Nephron (organoid): ENCODE measurements around the gene SCRN1.

Experiments used
- H3K27ac Mint-ChIP-seq, 3 experiments: 2 replicates each; pipeline ENCODE4 v1.8.0; 2020; ENCODE audit warnings: mixed read lengths in 3 of 3, mild to moderate bottlenecking in 2 of 3, moderate library complexity in 1 of 3
- H3K27me3 Mint-ChIP-seq: 2 replicates; pipeline ENCODE4 v1.8.0; 2021; ENCODE audit warnings: low read depth, mild to moderate bottlenecking, moderate library complexity, mixed read lengths
- H3K36me3 Mint-ChIP-seq: 2 replicates; pipeline ENCODE4 v1.8.0; 2020; ENCODE audit warnings: low read depth, mixed read lengths
- H3K4me1 Mint-ChIP-seq: 2 replicates; pipeline ENCODE4 v1.8.0; 2020; ENCODE audit warnings: mixed read lengths
- H3K4me3 Mint-ChIP-seq, 3 experiments: 2 replicates each; pipeline ENCODE4 v1.8.0; 2020; ENCODE audit warnings: mild to moderate bottlenecking in 3 of 3, mixed read lengths in 3 of 3, moderate library complexity in 2 of 3
- H3K9me3 Mint-ChIP-seq: 2 replicates; pipeline ENCODE4 v1.8.0; 2020; ENCODE audit warnings: mixed read lengths
- TF ChIP-seq, protein P1 (sequence below), 3 experiments: fragments of 200-600 bp; sonication (generic); IDR thresholded peaks; one replicate each; pipeline ENCODE4 v1.5.0; 2021; ENCODE audit warnings: antibody characterized with exemption in 3 of 3; ENCODE audit not compliant: unreplicated experiment in 3 of 3

Gene SCRN1

DNA sequence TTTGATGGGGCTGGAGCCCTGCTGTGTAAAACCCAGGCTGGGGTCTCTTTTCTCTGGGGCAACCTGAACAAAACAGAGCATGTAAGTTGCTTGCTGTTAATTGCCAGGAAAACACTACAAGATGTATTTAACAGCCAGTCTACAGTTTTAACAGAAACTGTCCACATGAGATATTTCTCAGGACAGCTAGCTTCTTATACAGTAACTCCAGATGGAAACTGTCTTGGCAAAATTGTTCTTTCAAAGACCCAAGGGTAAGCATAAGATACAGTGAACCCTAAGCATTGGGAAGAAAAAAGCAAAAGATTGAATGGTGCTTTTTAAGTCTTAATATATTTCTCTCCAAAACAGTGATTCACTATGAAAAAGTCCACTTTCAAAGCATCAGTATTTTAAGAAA, 28.9 kb upstream of the SCRN1 start:
- no peak overlapping the region for H3K27ac Mint-ChIP-seq
- no peak overlapping the region for H3K4me3 Mint-ChIP-seq
- peaks cover 7% of the 10 kb centered on the region for H3K4me1 Mint-ChIP-seq
- H3K27me3 Mint-ChIP-seq = no peaks in the 10 kb centered on the region
- TF ChIP-seq, protein P1, sequence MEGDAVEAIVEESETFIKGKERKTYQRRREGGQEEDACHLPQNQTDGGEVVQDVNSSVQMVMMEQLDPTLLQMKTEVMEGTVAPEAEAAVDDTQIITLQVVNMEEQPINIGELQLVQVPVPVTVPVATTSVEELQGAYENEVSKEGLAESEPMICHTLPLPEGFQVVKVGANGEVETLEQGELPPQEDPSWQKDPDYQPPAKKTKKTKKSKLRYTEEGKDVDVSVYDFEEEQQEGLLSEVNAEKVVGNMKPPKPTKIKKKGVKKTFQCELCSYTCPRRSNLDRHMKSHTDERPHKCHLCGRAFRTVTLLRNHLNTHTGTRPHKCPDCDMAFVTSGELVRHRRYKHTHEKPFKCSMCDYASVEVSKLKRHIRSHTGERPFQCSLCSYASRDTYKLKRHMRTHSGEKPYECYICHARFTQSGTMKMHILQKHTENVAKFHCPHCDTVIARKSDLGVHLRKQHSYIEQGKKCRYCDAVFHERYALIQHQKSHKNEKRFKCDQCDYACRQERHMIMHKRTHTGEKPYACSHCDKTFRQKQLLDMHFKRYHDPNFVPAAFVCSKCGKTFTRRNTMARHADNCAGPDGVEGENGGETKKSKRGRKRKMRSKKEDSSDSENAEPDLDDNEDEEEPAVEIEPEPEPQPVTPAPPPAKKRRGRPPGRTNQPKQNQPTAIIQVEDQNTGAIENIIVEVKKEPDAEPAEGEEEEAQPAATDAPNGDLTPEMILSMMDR (IDR thresholded peaks at IDR 0.05; ENCODE audit: unreplicated experiment in 3 of 3) = no peak
- peaks cover 25% of the 10 kb centered on the region for H3K36me3 Mint-ChIP-seq
- no peaks in the 10 kb centered on the region for H3K9me3 Mint-ChIP-seq

DNA sequence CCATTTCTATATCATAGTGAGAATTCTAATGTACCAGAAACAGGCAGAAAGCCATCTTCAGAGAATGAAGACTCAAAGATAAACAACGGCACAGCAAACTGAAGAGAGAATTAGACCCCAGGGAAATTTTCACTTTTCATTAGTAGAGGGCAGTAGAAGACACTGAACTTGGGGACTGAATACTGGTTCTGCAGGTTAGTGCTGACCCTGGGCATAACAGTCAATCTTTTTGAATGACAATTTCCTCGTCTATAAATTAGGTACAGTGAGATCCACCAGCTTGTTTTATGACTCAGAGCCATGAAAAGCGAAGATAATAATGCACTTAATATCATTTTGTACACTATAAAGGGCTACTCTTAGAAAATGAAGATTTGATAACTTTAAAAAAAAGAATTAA, 23.2 kb upstream of the SCRN1 start:
- Mint-ChIP-seq H3K27me3 (no peaks in the 10 kb centered on the region), H3K4me1 (no peaks in the 10 kb centered on the region), H3K27ac (no peak overlapping the region), H3K36me3 (peaks cover 27% of the 10 kb centered on the region), H3K4me3 (no peak overlapping the region), H3K9me3 (no peaks in the 10 kb centered on the region)
- TF ChIP-seq, protein P1 (IDR thresholded peaks at IDR 0.05; ENCODE audit: unreplicated experiment in 3 of 3) = no peak

DNA sequence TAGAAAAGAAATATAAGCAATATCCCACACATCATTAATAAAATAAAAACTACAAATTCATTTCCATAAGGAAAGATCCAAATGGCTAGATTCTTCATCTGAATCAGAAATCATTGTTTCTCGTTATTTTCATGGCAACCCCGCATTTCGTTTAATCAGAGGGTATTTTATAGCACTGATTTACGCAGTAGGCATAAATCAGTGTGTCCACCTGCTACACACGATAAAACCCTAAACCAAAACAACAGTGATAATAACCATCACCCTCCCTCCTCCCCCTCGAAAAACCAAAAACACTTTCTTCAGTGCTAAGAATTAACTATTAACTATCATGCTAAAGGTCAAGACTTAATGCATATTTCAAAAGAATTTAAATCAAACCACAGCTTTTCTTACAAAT, 20.4 kb upstream of the SCRN1 start:
- Mint-ChIP-seq H3K4me3 (no peak overlapping the region), H3K27ac (no peak overlapping the region), H3K27me3 (no peaks in the 10 kb centered on the region), H3K9me3 (no peaks in the 10 kb centered on the region), H3K36me3 (peaks cover 19% of the 10 kb centered on the region), H3K4me1 (no peaks in the 10 kb centered on the region)
- TF ChIP-seq, protein P1 (IDR thresholded peaks at IDR 0.05; ENCODE audit: unreplicated experiment in 3 of 3) = no peak

DNA sequence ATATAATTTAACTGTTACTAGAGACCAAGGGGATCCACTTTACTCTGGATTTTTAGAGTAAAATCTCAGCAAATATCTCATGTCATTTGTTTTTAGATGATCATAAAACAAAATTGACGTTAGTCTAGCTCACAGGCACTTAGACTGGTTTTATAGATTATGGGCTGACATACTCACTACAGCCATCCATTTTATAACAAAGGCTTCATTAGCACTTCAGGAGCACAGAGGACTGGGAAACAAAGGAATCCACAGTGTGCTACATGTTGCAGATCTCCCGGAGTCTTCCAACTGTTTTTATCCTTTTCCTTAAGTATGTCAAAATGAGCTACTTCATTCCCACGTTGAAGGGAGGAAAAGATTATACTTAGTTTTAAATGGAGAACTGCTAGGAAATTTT, 15.9 kb upstream of the SCRN1 start:
- Mint-ChIP-seq H3K27me3 (no peaks in the 10 kb centered on the region), H3K9me3 (no peaks in the 10 kb centered on the region), H3K4me1 (peaks cover 4% of the 10 kb centered on the region), H3K27ac (no peak overlapping the region), H3K4me3 (no peak overlapping the region), H3K36me3 (peaks cover 4% of the 10 kb centered on the region)
- TF ChIP-seq, protein P1 (IDR thresholded peaks at IDR 0.05; ENCODE audit: unreplicated experiment in 3 of 3) = no peak

DNA sequence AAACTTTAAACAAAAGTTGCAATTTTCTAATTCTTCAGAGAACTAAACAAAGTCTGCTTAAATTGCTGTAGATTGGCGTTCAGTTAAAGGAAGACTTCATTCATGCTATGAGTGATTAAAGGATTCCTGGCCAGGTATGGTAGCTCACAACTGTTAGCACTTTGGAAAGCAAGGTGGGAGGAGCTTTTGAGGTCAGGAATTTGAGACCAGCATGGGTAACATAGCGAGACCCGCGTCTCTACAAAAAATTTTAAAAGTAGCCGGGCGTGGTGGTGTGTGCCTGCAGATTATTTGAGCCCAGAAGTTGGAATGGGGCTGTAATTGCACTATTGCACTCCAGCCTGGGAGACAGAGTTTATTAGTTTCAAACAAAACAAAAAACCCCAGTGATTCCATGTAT, 13.5 kb upstream of the SCRN1 start:
- TF ChIP-seq, protein P1 (IDR thresholded peaks at IDR 0.05; ENCODE audit: unreplicated experiment in 3 of 3) = no peak
- Mint-ChIP-seq H3K4me3 (no peak overlapping the region), H3K4me1 (peaks cover 4% of the 10 kb centered on the region), H3K9me3 (no peaks in the 10 kb centered on the region), H3K27ac (no peak overlapping the region), H3K27me3 (no peaks in the 10 kb centered on the region), H3K36me3 (no peaks in the 10 kb centered on the region)

DNA sequence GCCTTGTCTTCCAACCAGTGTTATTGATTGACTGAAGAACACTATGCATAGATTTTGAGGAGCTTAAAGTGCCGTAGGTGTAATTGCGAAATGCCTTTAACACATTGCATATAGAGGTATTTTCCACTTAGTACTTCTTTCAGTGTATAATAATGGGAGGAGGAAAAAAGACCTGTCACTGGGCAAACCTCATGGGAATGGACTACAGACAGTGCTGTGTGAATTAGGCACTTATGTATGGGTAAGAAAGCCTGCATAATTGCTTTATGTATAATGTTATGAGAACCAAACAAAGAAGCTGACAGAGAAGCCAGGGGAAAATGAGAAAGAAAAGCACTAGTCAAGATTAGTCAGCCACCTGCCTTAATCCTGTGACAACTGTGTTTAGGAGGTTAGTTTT, 12.4 kb upstream of the SCRN1 start:
- no peak overlapping the region for H3K27ac Mint-ChIP-seq
- H3K36me3 Mint-ChIP-seq = peaks cover 4% of the 10 kb centered on the region
- no peak overlapping the region for H3K4me3 Mint-ChIP-seq
- TF ChIP-seq, protein P1 (IDR thresholded peaks at IDR 0.05; ENCODE audit: unreplicated experiment in 3 of 3) = no peak
- no peaks in the 10 kb centered on the region for H3K27me3 Mint-ChIP-seq
- H3K4me1 Mint-ChIP-seq = peaks cover 4% of the 10 kb centered on the region
- H3K9me3 Mint-ChIP-seq = peaks cover 5% of the 10 kb centered on the region
